Naive thymus-derived CD8-positive, alpha-beta T cell (primary cell): Measurements from ENCODE around the gene TNFAIP8L1. TPM values are rescaled to one million over a fixed set of nuclear protein-coding genes. Genes with fewer than 3 reads are reported as not detected.

ENCODE experiments used
- ATAC-seq, 2 donors: fragments of 150-1000 bp; cut with Tn5 transposase in 1 of 2; sonication (Bioruptor Pico), chemical (Tn5 transposase) in 1 of 2; 1 replicate in 1 of 2; 2 replicates in 1 of 2; pipeline ENCODE4 v1.10.0; 2021; ENCODE audit warnings: mild to moderate bottlenecking in 2 of 2, moderate library complexity in 2 of 2
- POLR2A ChIA-PET: fragments of 350-600 bp; sonication (Branson Sonifier 250); formaldehyde crosslinking; loops from one replicate; lab custom pipeline; 2021; ENCODE audit warnings: antibody characterized with exemption; lab: Charles Lee
- DNase-seq, 10 donors: peaks; one replicate each; pipeline versions ENCODE4 v3.0.0 to v3.0.0-alpha.2; 2020 to 2022
- H3K27ac Mint-ChIP-seq, 10 donors: one replicate each; pipeline ENCODE4 v1.8.0; 2020 to 2022; ENCODE audit warnings: mild to moderate bottlenecking in 10 of 10, mixed read lengths in 10 of 10, moderate library complexity in 4 of 10, inconsistent platforms in 1 of 10
- H3K27me3 Mint-ChIP-seq, 5 donors: one replicate each; pipeline ENCODE4 v1.8.0; 2021 to 2022; ENCODE audit warnings: mixed read lengths in 5 of 5
- H3K36me3 Mint-ChIP-seq, 3 donors: one replicate each; pipeline ENCODE4 v1.8.0; 2020 to 2022; ENCODE audit warnings: mixed read lengths in 3 of 3, mild to moderate bottlenecking in 2 of 3, inconsistent platforms in 1 of 3
- H3K4me1 Mint-ChIP-seq, 4 donors: one replicate each; pipeline ENCODE4 v1.8.0; 2021 to 2022; ENCODE audit warnings: mixed read lengths in 4 of 4
- H3K4me3 Mint-ChIP-seq, 10 donors: one replicate each; pipeline ENCODE4 v1.8.0; 2020 to 2022; ENCODE audit warnings: mild to moderate bottlenecking in 10 of 10, mixed read lengths in 10 of 10, moderate library complexity in 6 of 10, inconsistent platforms in 1 of 10
- H3K9me3 Mint-ChIP-seq, 9 donors: one replicate each; pipeline ENCODE4 v1.8.0; 2020 to 2022; ENCODE audit warnings: mixed read lengths in 9 of 9, mild to moderate bottlenecking in 3 of 9, inconsistent platforms in 1 of 9, moderate library complexity in 1 of 9
- polyA plus RNA-seq, 3 donors: library from polyadenylated mRNA; unstranded; fragments of 300-500 nt; fragmentation: Illumina TruSeq; gene quantifications; one replicate each; pipeline ENCODE4 v1.2.3, GENCODE V29; 2021
- total RNA-seq, 8 experiments: library from RNA in 2 of 8; stranded (reverse) in 2 of 8; gene quantifications; one replicate each; pipeline ENCODE4 v1.2.3 and lab custom pipeline; 2021 to 2026

TNFAIP8L1 gene
- total and polyA plus RNA-seq, 5 experiments from 2014 or later, result 5.6 to 20.7 (median 16.5) TPM

DNA sequence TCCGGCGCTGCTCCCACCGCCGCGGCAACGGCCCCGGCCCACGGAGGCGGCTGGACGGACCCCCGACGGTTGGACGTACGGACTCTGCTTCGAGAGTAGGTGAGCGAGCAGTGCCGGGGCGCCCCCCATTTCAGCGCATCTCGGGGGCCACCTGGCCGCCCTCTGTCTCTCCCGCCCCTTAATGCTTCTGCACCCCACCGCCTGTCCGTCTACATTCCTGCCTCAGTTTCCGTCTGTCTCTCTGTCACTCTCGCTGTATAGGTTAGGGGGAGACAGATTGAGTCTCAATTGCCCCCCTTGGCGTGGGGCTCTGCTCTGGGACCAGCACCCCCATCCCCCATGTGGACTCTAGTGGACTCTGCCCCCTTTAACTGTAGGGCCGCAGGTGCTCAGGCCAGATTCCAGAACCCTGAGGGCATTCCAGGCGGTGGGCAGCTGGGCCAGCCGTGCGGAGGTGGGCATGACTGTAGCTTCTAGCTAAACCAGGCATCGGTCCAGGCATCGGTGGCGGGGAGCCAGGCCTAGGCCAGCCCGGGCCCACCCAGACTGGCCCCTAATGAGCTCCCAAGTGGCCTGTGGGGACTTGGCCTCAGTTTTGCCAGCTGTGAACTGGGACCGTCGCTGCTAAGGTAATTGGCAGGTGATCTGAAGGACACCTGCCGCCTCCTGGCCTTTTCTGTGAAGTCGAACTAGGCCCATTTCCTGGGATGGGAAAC, 373 bp downstream of the TNFAIP8L1 start:
- no peak for DNase-seq

DNA sequence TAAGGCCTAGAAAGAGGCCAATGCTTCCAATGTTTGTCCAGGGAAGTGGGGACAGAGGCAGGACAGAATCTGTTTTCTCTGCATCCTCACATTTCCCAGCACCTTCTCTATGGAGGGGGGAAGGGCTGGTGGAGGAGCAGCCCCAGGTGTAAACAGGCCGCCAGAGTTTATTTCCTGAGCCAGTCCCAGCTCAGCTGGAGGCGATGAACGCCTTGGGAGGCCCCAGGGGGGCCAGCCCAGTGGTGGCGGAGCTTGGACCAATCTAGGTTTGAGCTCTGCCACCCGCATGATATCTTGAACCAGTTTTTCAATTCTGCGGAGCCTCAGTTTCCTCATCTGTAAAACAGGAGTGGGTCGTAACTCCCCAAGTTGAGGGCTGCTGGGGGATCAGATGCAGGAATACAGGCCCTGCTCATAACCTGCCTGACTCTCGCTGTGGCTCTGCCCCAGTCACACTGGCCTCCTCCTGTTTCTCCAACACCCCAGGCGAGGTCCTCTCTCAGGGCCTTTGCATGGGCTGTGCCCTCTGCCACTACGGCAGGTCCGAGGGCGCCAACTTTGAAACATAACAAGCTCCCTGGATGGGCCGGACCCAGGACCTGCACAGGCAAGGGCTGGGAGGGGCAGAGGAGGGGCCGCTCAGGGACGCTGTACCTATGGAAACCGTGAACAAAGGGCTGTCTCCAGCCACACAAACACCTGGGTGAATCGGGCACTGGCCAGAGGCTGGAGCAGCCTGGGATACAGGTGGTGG, 1.1 kb downstream of the TNFAIP8L1 start:
- peak overlapping the region; percentile 95 to 99 (median 98) for H3K4me3 Mint-ChIP-seq
- H3K9me3 Mint-ChIP-seq, result no peaks in the 10 kb centered on the region
- H3K4me1 Mint-ChIP-seq, result peaks cover 19 to 49% (median 37%) of the 10 kb centered on the region in 4 donors
- ATAC-seq, result no peak
- POLR2A ChIA-PET, result interaction anchor here (1.9 kb wide), 1 partner anchor 84 kb away, joined by 5 read pairs; no protein-coding TSS in a partner anchor
- H3K36me3 Mint-ChIP-seq, result peaks cover 0 to 2% (median 0%) of the 10 kb centered on the region in 3 donors
- H3K27ac Mint-ChIP-seq, result peak overlapping the region in 8 of 10 donors; percentile 58 to 96 (median 82)
- no peak for DNase-seq
- H3K27me3 Mint-ChIP-seq, result no peaks in the 10 kb centered on the region

More for the DNA sequence above, 373 bp downstream of the TNFAIP8L1 start:
- Mint-ChIP-seq H3K27me3 (no peaks in the 10 kb centered on the region), H3K9me3 (no peaks in the 10 kb centered on the region), H3K4me3 (peak overlapping the region; percentile 95 to 99 (median 98)), H3K4me1 (peaks cover 19 to 49% (median 38%) of the 10 kb centered on the region in 4 donors), H3K27ac (peak overlapping the region; percentile 31 to 99 (median 94)), H3K36me3 (peaks cover 0 to 2% (median 0%) of the 10 kb centered on the region in 3 donors)
- peak in 1 of 2 donors; percentile 11 for ATAC-seq
- POLR2A ChIA-PET, result no interaction called here

DNA sequence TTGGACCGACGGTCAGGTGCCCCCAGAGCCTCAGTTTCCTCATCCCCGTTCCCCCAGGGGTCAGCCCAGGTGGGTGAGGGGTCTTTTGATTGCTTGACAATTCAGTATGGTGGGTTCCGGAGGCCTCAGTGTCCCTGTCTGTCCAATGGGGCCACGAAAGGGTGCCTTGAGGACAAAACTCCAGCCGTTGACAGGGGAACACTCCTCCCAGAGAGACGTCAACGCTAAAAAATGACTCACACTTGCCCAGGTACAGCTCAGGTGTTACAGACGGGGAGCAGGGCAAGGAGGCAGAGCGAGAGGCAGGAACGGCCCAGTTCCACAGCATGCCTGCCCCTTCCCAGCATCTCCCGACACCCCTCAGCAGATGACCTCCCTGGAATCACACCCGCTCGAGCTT, 1.8 kb downstream of the TNFAIP8L1 start:
- Mint-ChIP-seq H3K27me3 (no peaks in the 10 kb centered on the region), H3K9me3 (no peaks in the 10 kb centered on the region), H3K4me1 (peaks cover 19 to 46% (median 36%) of the 10 kb centered on the region in 4 donors), H3K4me3 (peak overlapping the region; percentile 33 to 99 (median 59)), H3K27ac (peak overlapping the region in 5 of 10 donors; percentile 34 to 83 (median 66)), H3K36me3 (peaks cover 0 to 6% (median 0%) of the 10 kb centered on the region in 3 donors)
- DNase-seq (no peak), ATAC-seq (no peak)
- POLR2A ChIA-PET, result interaction anchor here (1.9 kb wide), 1 partner anchor 84 kb away, joined by 5 read pairs; no protein-coding TSS in a partner anchor

DNA sequence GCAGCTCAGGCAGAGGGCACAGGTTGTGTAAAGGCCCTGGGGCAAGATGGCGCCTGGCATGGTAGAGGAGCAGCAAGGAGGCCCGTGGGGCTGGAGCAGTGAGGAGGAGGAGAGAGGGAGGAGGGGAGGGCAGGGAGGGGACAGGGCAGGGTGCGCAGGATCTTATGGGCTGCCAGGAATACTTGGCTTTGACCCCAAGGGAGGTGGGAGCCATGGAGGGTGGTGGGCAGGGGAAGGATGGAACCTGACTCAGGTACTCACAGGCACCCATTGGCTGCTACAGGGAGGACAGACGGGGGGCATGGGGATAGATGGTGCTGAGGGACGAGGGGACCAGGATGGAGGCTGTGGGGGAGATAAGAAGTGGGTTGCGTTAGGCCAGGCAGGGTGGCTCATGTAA, 3.3 kb downstream of the TNFAIP8L1 start:
- POLR2A ChIA-PET, result interaction anchor here (0.7 kb wide), 2 partner anchors 10 to 18 kb away, joined by 3 read pairs; no protein-coding TSS in a partner anchor
- H3K36me3 Mint-ChIP-seq, result peaks cover 0 to 18% (median 0%) of the 10 kb centered on the region in 3 donors
- H3K4me3 Mint-ChIP-seq, result peak overlapping the region in 1 of 10 donors; percentile 52
- no peaks in the 10 kb centered on the region for H3K27me3 Mint-ChIP-seq
- peak overlapping the region in 4 of 10 donors; percentile 45 to 75 (median 54) for H3K27ac Mint-ChIP-seq
- ATAC-seq, result no peak
- H3K9me3 Mint-ChIP-seq, result no peaks in the 10 kb centered on the region
- DNase-seq, result no peak
- peaks cover 15 to 42% (median 32%) of the 10 kb centered on the region in 4 donors for H3K4me1 Mint-ChIP-seq

- Mint-ChIP-seq H3K4me1 (peaks cover 10 to 31% (median 27%) of the 10 kb centered on the region in 4 donors), H3K27me3 (no peaks in the 10 kb centered on the region), H3K36me3 (peaks cover 0 to 22% (median 0%) of the 10 kb centered on the region in 3 donors), H3K4me3 (no peak overlapping the region), H3K9me3 (no peaks in the 10 kb centered on the region), H3K27ac (peak overlapping the region in 2 of 10 donors; percentile 15 to 41)
- DNase-seq (no peak), ATAC-seq (no peak)
- POLR2A ChIA-PET, result no interaction called here
These were observed 6.4 kb downstream of the TNFAIP8L1 start for GRCh38 chr19:4645718-4646117.

DNA sequence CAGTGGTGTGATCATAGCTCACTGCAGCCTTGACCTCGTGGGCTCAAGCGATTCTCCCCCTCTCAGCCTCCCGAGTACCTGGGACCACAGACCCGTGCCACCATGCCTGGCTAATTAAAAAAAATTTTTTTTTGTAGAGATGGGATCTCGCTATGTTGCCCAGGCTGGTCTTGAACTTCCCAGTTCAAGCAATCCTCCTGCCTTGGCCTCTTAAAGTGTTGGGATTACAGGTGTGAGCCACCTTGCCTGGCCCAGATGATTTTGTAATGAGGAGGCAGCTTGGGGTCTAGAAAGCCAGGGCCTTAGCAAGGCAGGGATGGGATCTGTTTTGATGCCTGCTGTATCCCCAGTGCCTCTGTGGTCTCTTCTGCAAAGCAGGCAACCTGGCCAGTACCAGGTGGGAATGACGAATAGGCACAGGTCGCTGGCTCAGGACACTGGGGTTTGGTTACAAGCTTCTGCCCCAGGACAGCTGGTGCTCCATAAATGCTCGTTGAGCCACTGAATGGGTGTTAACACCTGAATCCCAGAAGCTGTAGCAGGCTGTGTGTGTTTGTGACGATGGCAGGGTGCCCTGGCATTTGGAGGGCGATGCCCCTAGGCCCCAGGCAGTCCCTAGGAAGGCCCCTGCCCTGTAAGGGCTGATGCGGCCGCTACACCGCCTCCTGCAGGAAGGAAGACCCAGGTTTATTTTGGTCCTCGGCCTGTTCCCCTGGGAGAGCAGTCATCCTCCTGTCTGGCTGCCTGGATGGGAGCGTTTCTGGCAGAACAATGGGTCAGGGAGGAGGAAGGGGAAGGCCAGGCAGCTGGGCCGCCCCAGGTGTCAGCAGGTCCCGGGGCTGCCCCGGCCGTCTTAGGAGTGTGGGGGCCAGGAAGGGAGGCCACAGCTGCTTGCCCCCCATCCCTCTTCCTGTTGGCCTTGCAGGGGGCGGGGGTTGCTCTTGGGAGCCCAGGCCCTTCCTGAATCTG, 8.6 kb downstream of the TNFAIP8L1 start:
- peaks cover 0 to 25% (median 2%) of the 10 kb centered on the region in 3 donors for H3K36me3 Mint-ChIP-seq
- POLR2A ChIA-PET, result no interaction called here
- peak overlapping the region in 3 of 10 donors; percentile 40 to 82 (median 44) for H3K27ac Mint-ChIP-seq

DNA sequence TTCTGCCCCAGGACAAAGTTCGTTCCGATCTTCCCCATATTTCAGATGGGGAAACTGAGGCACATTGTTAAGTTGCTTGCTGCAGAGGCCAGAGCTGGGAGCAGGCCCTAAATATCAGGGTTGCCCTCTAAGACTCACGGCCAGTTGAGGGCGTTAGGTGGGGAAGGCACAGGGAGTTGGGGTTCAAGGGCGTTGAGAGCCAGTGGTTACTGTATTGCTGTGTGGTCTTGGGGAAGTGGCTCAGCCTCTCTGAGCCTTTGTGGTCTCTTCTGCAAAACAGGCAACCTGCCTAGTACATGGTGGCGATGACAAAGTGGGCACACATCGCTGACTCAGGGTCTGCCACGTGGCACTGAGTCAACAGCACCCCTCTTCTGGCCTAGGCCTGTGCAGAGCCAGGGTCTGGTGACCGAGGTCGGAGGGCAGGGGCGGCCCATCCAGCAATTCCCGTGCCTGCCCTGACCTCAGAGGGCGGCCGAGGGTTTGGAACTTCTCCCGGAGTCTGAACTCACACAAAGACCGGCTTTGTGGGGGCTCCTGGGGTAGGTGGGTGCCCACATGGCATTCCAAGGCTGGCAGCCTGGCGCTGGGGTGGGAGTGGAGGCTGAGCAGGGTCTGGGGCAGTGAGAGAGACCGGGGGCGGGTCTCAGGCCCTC, 10.2 kb downstream of the TNFAIP8L1 start:
- no peaks in the 10 kb centered on the region for H3K27me3 Mint-ChIP-seq
- no peak for DNase-seq
- POLR2A ChIA-PET, result no interaction called here
- H3K4me3 Mint-ChIP-seq, result no peak overlapping the region
- peaks cover 6 to 20% (median 13%) of the 10 kb centered on the region in 4 donors for H3K4me1 Mint-ChIP-seq
- ATAC-seq, result no peak
- H3K9me3 Mint-ChIP-seq, result no peaks in the 10 kb centered on the region
- peaks cover 0 to 33% (median 2%) of the 10 kb centered on the region in 3 donors for H3K36me3 Mint-ChIP-seq
- H3K27ac Mint-ChIP-seq, result peak overlapping the region in 3 of 10 donors; percentile 53 to 56 (median 55)

More for the DNA sequence above, 8.6 kb downstream of the TNFAIP8L1 start:
- ATAC-seq (no peak), DNase-seq (no peak)
- Mint-ChIP-seq H3K27me3 (no peaks in the 10 kb centered on the region), H3K4me1 (peaks cover 5 to 21% (median 14%) of the 10 kb centered on the region in 4 donors), H3K4me3 (no peak overlapping the region), H3K9me3 (no peaks in the 10 kb centered on the region)

- Mint-ChIP-seq H3K4me3 (no peak overlapping the region), H3K4me1 (peaks cover 7 to 20% (median 13%) of the 10 kb centered on the region in 4 donors), H3K9me3 (no peaks in the 10 kb centered on the region), H3K27me3 (no peaks in the 10 kb centered on the region), H3K36me3 (peaks cover 0 to 39% (median 6%) of the 10 kb centered on the region in 3 donors), H3K27ac (peak overlapping the region in 4 of 10 donors; percentile 18 to 71 (median 52))
- no peak for ATAC-seq
- POLR2A ChIA-PET, result interaction anchor here (0.6 kb wide), 1 partner anchor 265 kb away, joined by 3 read pairs; no protein-coding TSS in a partner anchor
- DNase-seq, result no peak
These were observed 10.8 kb downstream of the TNFAIP8L1 start for GRCh38 chr19:4650159-4650558.

GRCh38 chr19:4652075-4652474, 12.8 kb downstream of the TNFAIP8L1 start:
- DNase-seq (no peak), ATAC-seq (no peak)
- Mint-ChIP-seq H3K36me3 (peaks cover 0 to 31% (median 6%) of the 10 kb centered on the region in 3 donors), H3K9me3 (no peaks in the 10 kb centered on the region), H3K27ac (no peak overlapping the region), H3K4me1 (peaks cover 5 to 14% (median 11%) of the 10 kb centered on the region in 4 donors), H3K27me3 (no peaks in the 10 kb centered on the region), H3K4me3 (no peak overlapping the region)
- POLR2A ChIA-PET, result no interaction called here

DNA sequence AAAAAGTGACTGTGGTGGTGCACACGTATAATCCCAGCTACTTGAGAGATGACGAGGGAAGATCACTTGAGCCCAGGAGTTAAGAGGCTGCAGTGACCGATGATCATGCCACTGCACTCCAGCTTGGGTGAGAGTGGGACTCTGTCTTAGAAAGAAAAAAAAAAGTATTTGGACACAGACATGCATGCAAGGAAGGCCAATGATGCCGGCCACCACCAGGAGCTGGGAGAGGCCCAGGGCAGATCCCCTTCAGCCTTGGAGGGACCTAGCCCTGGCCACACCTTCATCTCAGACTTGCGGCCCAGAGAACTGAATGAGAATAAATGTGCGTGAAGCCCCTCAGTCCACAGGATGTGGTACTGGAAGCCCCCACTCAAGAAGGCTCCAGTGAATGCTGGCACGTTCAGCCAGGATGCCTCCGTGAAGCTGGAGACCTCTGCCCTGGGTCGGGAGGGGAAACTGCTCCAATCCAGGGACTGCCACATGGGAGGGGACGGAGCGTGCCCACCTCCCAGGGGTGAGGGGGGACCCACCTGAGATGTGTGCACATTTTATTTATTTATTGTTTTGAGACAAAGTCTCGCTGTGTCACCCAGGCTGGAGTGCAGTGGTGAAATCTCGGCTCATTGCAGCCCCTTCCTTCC, 14.6 kb downstream of the TNFAIP8L1 start:
- no peaks in the 10 kb centered on the region for H3K27me3 Mint-ChIP-seq
- no peak overlapping the region for H3K4me3 Mint-ChIP-seq
- ATAC-seq, result no peak
- H3K4me1 Mint-ChIP-seq, result peaks cover 4 to 12% (median 6%) of the 10 kb centered on the region in 4 donors
- POLR2A ChIA-PET, result no interaction called here
- H3K9me3 Mint-ChIP-seq, result no peaks in the 10 kb centered on the region
- DNase-seq, result no peak
- peak overlapping the region in 1 of 10 donors; percentile 76 for H3K27ac Mint-ChIP-seq
- peaks cover 0 to 37% (median 6%) of the 10 kb centered on the region in 3 donors for H3K36me3 Mint-ChIP-seq
